H1 (cell line): ENCODE data around the gene TRABD2A. TPM values are rescaled to one million over a fixed set of nuclear protein-coding genes. Genes with fewer than 3 reads are reported as not detected.

Experiments
- CTCF ChIA-PET: fragments of 300-600 bp; sonication (Branson Sonifier 250); formaldehyde crosslinking; loops from one replicate; lab custom pipeline; 2021; ENCODE audit not compliant: partially characterized antibody; lab: Charles Lee
- POLR2A ChIA-PET: fragments of 300-600 bp; sonication (Branson Sonifier 250); formaldehyde crosslinking; loops from one replicate; lab custom pipeline; 2021; ENCODE audit warnings: inconsistent platforms; ENCODE audit not compliant: partially characterized antibody; lab: Charles Lee
- DNase-seq, 2 experiments: peaks; one replicate each; pipeline versions ENCODE4 v3.0.0 to v3.0.0-alpha.2; 2010 to 2022; ENCODE audit warnings: low spot score in 2 of 2, low read depth in 1 of 2, mixed read lengths in 1 of 2
- FAIRE-seq: peaks from 2 replicates; lab custom pipeline; 2011; peaks lifted over from hg19 to GRCh38; lab: Jason Lieb, UNC
- H2AFZ ChIP-seq: 2 replicates; pipeline ENCODE4 v1.8.1; 2012; ENCODE audit warnings: low read length, inconsistent platforms
- H2AK5ac ChIP-seq: 2 replicates; pipeline ENCODE4 v1.6.1; 2013; ENCODE audit warnings: low read depth, low read length
- H2BK120ac ChIP-seq: replicated peaks from 2 replicates; pipeline ENCODE3; 2013; ENCODE audit warnings: low read depth, low read length, inconsistent platforms
- H2BK12ac ChIP-seq: 2 replicates; pipeline ENCODE4 v1.6.1; 2013; ENCODE audit warnings: low read depth, low read length
- H2BK15ac ChIP-seq: 2 replicates; pipeline ENCODE4 v1.6.1; 2013; ENCODE audit warnings: low read length
- H2BK20ac ChIP-seq: 2 replicates; pipeline ENCODE4 v1.6.1; 2013; ENCODE audit warnings: low read length
- H2BK5ac ChIP-seq: 2 replicates; pipeline ENCODE4 v1.6.1; 2013; ENCODE audit warnings: low read depth, low read length
- H3K14ac ChIP-seq: 2 replicates; pipeline ENCODE4 v1.6.1; 2013; ENCODE audit warnings: inconsistent platforms; ENCODE audit not compliant: insufficient read length
- H3K18ac ChIP-seq: 2 replicates; pipeline ENCODE4 v1.6.1; 2013; ENCODE audit warnings: low read length; ENCODE audit errors: extremely low read depth
- H3K23ac ChIP-seq: 2 replicates; pipeline ENCODE4 v1.6.1; 2013; ENCODE audit warnings: inconsistent platforms; ENCODE audit not compliant: insufficient read length
- H3K23me2 ChIP-seq: 2 replicates; pipeline ENCODE4 v1.6.1; 2013; ENCODE audit warnings: low read depth, low read length
- H3K27ac ChIP-seq: 2 replicates; pipeline ENCODE4 v1.6.1; 2011; ENCODE audit warnings: low read depth, low read length, inconsistent platforms
- H3K27me3 ChIP-seq, 4 experiments: replicated peaks in 1 of 4; 1 replicate in 1 of 4; 2 replicates in 3 of 4; pipeline versions ENCODE4 v1.6.1 to v1.8.1; 2011 to 2013; ENCODE audit warnings: low read length in 3 of 4, mild to moderate bottlenecking in 3 of 4, inconsistent platforms in 2 of 4, mixed read lengths in 2 of 4, moderate library complexity in 1 of 4; ENCODE audit not compliant: control insufficient read depth in 3 of 4, insufficient read depth in 3 of 4; ENCODE audit errors: extremely low read depth in 1 of 4
- H3K36me3 ChIP-seq, 4 experiments: 2 replicates each; pipeline versions ENCODE4 v1.6.1 to v1.8.1; 2011 to 2013; ENCODE audit warnings: mild to moderate bottlenecking in 4 of 4, low read length in 3 of 4, moderate library complexity in 2 of 4, control low read depth in 1 of 4, inconsistent platforms in 1 of 4; ENCODE audit not compliant: insufficient read depth in 4 of 4, control insufficient read depth in 2 of 4
- H3K4ac ChIP-seq: replicated peaks from 2 replicates; pipeline ENCODE3; 2013; ENCODE audit warnings: low read length, low read depth, mixed read lengths, inconsistent platforms; ENCODE audit not compliant: insufficient read length
- H3K4me1 ChIP-seq, 4 experiments: replicated peaks in 1 of 4; 1 replicate in 1 of 4; 2 replicates in 3 of 4; pipeline versions ENCODE4 v1.6.1 to v1.8.1; 2011 to 2013; ENCODE audit warnings: low read length in 3 of 4, inconsistent platforms in 2 of 4, mixed read lengths in 1 of 4; ENCODE audit not compliant: insufficient read depth in 4 of 4, control insufficient read depth in 3 of 4
- H3K4me2 ChIP-seq, 2 experiments: 2 replicates each; pipeline versions ENCODE4 v1.6.1 to v1.8.1; 2011 to 2013; ENCODE audit warnings: low read depth in 2 of 2, low read length in 2 of 2, control low read depth in 1 of 2, inconsistent platforms in 1 of 2, mild to moderate bottlenecking in 1 of 2; ENCODE audit not compliant: insufficient read depth in 1 of 2
- H3K4me3 ChIP-seq, 4 experiments: fragments of 200-600, 300-600 bp in 1 of 4; sonication (generic), shearing (Covaris generic), sonication (Bioruptor Twin) in 1 of 4; 2 replicates each; pipeline versions ENCODE4 v1.5.1 to v1.8.1; 2011 to 2016; ENCODE audit warnings: low read length in 4 of 4, low read depth in 3 of 4, control low read depth in 2 of 4, inconsistent platforms in 2 of 4, mild to moderate bottlenecking in 2 of 4, mixed read lengths in 1 of 4, moderate library complexity in 1 of 4; ENCODE audit not compliant: insufficient read depth in 2 of 4; ENCODE audit errors: extremely low read depth in 1 of 4
- H3K56ac ChIP-seq: replicated peaks from 2 replicates; pipeline ENCODE3; 2013; ENCODE audit warnings: low read depth, mild to moderate bottlenecking, mixed read lengths, low read length, inconsistent platforms; ENCODE audit not compliant: insufficient read length
- H3K79me1 ChIP-seq: 2 replicates; pipeline ENCODE4 v1.6.1; 2013; ENCODE audit warnings: low read depth, low read length, control low read depth
- H3K79me2 ChIP-seq, 2 experiments: 2 replicates each; pipeline versions ENCODE4 v1.6.1 to v1.8.1; 2012 to 2013; ENCODE audit warnings: low read length in 2 of 2, mild to moderate bottlenecking in 2 of 2, inconsistent platforms in 1 of 2; ENCODE audit not compliant: insufficient read depth in 2 of 2, control insufficient read depth in 1 of 2
- H3K9ac ChIP-seq, 4 experiments: replicated peaks in 1 of 4; 1 replicate in 1 of 4; 2 replicates in 3 of 4; pipeline versions ENCODE4 v1.6.1 to v1.8.1; 2011 to 2013; ENCODE audit warnings: low read depth in 3 of 4, low read length in 3 of 4, control low read depth in 2 of 4, mild to moderate bottlenecking in 2 of 4, moderate library complexity in 2 of 4, inconsistent platforms in 1 of 4; ENCODE audit errors: extremely low read depth in 1 of 4
- H3K9me3 ChIP-seq, 2 experiments: 2 replicates each; pipeline versions ENCODE4 v1.6.1 to v1.8.1; 2012 to 2013; ENCODE audit warnings: mild to moderate bottlenecking in 2 of 2, moderate library complexity in 2 of 2, control low read depth in 1 of 2, inconsistent platforms in 1 of 2, low read depth in 1 of 2, low read length in 1 of 2, mixed read lengths in 1 of 2; ENCODE audit not compliant: insufficient read depth in 2 of 2
- H4K20me1 ChIP-seq, 2 experiments: replicated peaks in 1 of 2; 2 replicates each; pipeline versions ENCODE3 to v1.8.1; 2011 to 2013; ENCODE audit warnings: inconsistent platforms in 2 of 2, low read length in 2 of 2, mild to moderate bottlenecking in 1 of 2; ENCODE audit not compliant: insufficient read depth in 2 of 2, control insufficient read depth in 1 of 2
- H4K5ac ChIP-seq: 2 replicates; pipeline ENCODE4 v1.6.1; 2013; ENCODE audit warnings: low read length, low read depth, mixed read lengths, inconsistent platforms; ENCODE audit not compliant: insufficient read length
- H4K8ac ChIP-seq: 2 replicates; pipeline ENCODE4 v1.8.0; 2013; ENCODE audit warnings: mild to moderate bottlenecking, moderate library complexity, low read length, inconsistent platforms; ENCODE audit not compliant: insufficient read depth; ENCODE audit errors: extremely low read depth
- H4K91ac ChIP-seq: replicated peaks from 2 replicates; pipeline ENCODE3; 2013; ENCODE audit warnings: low read length, mixed read lengths, inconsistent platforms; ENCODE audit not compliant: insufficient read length
- SIN3A ChIP-seq, 2 experiments: IDR thresholded peaks in 1 of 2; conservative IDR thresholded peaks in 1 of 2; 2 replicates each; pipeline ENCODE4 v1.6.1; 2011 to 2012; ENCODE audit warnings: low read length in 2 of 2, improper control_type of control experiment in 1 of 2, low read depth in 1 of 2, mild to moderate bottlenecking in 1 of 2
- SIX5 ChIP-seq: IDR thresholded peaks from 2 replicates; pipeline ENCODE4 v1.6.1; 2011; ENCODE audit warnings: mild to moderate bottlenecking, low read depth, low read length
- TAF1 ChIP-seq: IDR thresholded peaks from 2 replicates; pipeline ENCODE4 v1.6.1; 2011; ENCODE audit warnings: mild to moderate bottlenecking, low read depth, low read length
- WGBS, 2 experiments: shearing (Covaris generic) in 1 of 2; methylation state at CpG; one replicate each; pipeline versions ENCODE4 v1.1.6 to v1.1.7; 2013 to 2015; ENCODE audit warnings: low lambda C conversion rate in 2 of 2, mixed read lengths in 2 of 2, inconsistent platforms in 1 of 2, low coverage in 1 of 2, missing lambda C conversion rate in 1 of 2; ENCODE audit not compliant: insufficient replicate concordance in 2 of 2, insufficient coverage in 1 of 2, insufficient read length in 1 of 2; ENCODE audit errors: extremely low coverage in 1 of 2, missing lambda C conversion rate in 1 of 2; 5-methylcytosine and 5-hydroxymethylcytosine counted together
- polyA plus RNA-seq, 7 experiments: library from polyadenylated mRNA; depleted of rRNA in 3 of 7; stranded (reverse) in 5 of 7; unstranded in 2 of 7; fragments of >200 nt in 5 of 7; fragments of 200-250 nt in 2 of 7; gene quantifications; 1 replicate in 5 of 7; 2 replicates in 1 of 7; 4 replicates in 1 of 7; pipeline versions ENCODE4 v1.2.1 to v1.2.3, GENCODE V29; 2011 to 2013; ENCODE audit warnings: missing spikeins in 2 of 7, mixed read lengths in 2 of 7
- total RNA-seq: library from RNA; stranded (reverse); fragmentation: NEBNext Ultra II Directional; extraction: Animal tissue kit (Norgen Biotek cat#: 25700); gene quantifications from 2 replicates; pipeline ENCODE4 v1.2.1, GENCODE V29; 2021

The TRABD2A gene
- total and polyA plus RNA-seq, 2 of the 8 experiments (the other 6 are each of a cell fraction or from before 2014, with no cell fraction given): 17.3 to 18.6 TPM

DNA sequence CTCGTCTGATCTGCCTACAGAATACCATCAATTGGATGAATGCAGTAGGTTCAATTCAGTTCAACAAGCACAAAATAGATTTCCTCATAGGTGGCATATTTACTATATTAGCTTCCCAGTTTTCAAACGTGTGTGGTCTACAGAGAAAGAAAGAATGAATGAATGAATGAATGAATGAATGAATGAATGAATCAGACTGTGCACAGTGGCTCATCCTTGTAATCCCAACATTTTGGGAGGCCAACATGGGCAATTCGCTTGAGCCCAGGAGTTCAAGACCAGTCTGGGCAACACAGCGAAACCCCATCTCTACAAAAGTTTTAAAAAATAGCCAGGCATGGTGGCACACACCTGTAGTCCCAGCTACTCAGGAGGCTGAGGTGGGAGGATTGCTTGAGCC, 94.9 kb downstream of the TRABD2A start:
- no peaks in the 10 kb centered on the region for H3K79me2 ChIP-seq
- no peak overlapping the region for H2BK12ac ChIP-seq
- H3K4me1 ChIP-seq: peaks cover 0 to 3% (median 2%) of the 10 kb centered on the region in 4 experiments; a peak in 3 of 7 replicates
- no peak overlapping the region for H4K8ac ChIP-seq
- CTCF ChIA-PET: interaction anchor here (1.4 kb wide), 1 partner anchor 28 kb away, joined by 4 read pairs; no protein-coding TSS in a partner anchor
- no peak overlapping the region for H3K4me3 ChIP-seq
- FAIRE-seq: no peak
- no peaks in the 10 kb centered on the region for H3K23me2 ChIP-seq
- H3K23ac ChIP-seq: no peak overlapping the region
- no peak overlapping the region for H2BK20ac ChIP-seq
- no peak overlapping the region for H2AK5ac ChIP-seq
- H3K14ac ChIP-seq: no peak overlapping the region
- H3K79me1 ChIP-seq: no peaks in the 10 kb centered on the region
- no peak overlapping the region for H4K91ac ChIP-seq
- no peak overlapping the region for H2AFZ ChIP-seq
- no peaks in the 10 kb centered on the region for H3K27me3 ChIP-seq
- TF ChIP-seq SIX5 (no peak), SIN3A (conservative IDR thresholded peaks at IDR 0.05 in 1 of 2, IDR thresholded peaks at IDR 0.05 in 1 of 2; ENCODE audit: low read depth in 1 of 2, low read length in 2 of 2) (no peak), TAF1 (no peak)
- H3K9me3 ChIP-seq: no peaks in the 10 kb centered on the region
- H3K9ac ChIP-seq: no peak overlapping the region
- H2BK5ac ChIP-seq: no peak overlapping the region
- no peak overlapping the region for H3K56ac ChIP-seq
- H3K4me2 ChIP-seq: no peak overlapping the region
- POLR2A ChIA-PET: no interaction called here
- H4K20me1 ChIP-seq: no peaks in the 10 kb centered on the region
- no peak overlapping the region for H3K4ac ChIP-seq
- H3K36me3 ChIP-seq: no peaks in the 10 kb centered on the region
- no peak overlapping the region for H4K5ac ChIP-seq
- 81% methylated on average over 4 of the region's 4 CpGs; no CpG with 5 or more reads in 1 of the 2 experiments for WGBS, 2 experiments
- no peak overlapping the region for H2BK120ac ChIP-seq
- DNase-seq: no peak
- no peak overlapping the region for H2BK15ac ChIP-seq
- no peak overlapping the region for H3K27ac ChIP-seq
- H3K18ac ChIP-seq: no peak overlapping the region
